OCI-LY7 (cell line): Measurements from ENCODE around the gene NDC80. TPM values are rescaled to one million over a fixed set of nuclear protein-coding genes. Genes with fewer than 3 reads are reported as not detected.
A peak's percentile ranks its signal among the peaks of the same experiment; 100 is the strongest.

Source experiments
- BruUV-seq: library from RNA; stranded (reverse); fragments of 400-500 nt; replicated peaks from 2 replicates; lab custom pipeline; 2021; lab: Mats Ljungman, UMichigan
- CTCF ChIA-PET: fragments of 300-600 bp; sonication (Branson Sonifier 250); formaldehyde crosslinking; loops from one replicate; lab custom pipeline; 2022; ENCODE audit warnings: antibody characterized with exemption; ENCODE audit not compliant: unreplicated experiment; lab: Charles Lee
- POLR2A ChIA-PET: fragments of 300-600 bp; sonication (Branson Sonifier 250); formaldehyde crosslinking; loops from one replicate; lab custom pipeline; 2022; ENCODE audit warnings: antibody characterized with exemption; lab: Charles Lee
- DNase-seq: peaks from one replicate; pipeline ENCODE4 v3.0.0-alpha.2; 2015; ENCODE audit warnings: low spot score
- H2AFZ ChIP-seq: fragments of 200-600 bp; sonication (generic), shearing (Covaris generic); 2 replicates; pipeline ENCODE4 v1.6.1; 2014; ENCODE audit warnings: mild to moderate bottlenecking, antibody characterized with exemption, low read length, moderate library complexity
- H3K27ac ChIP-seq: fragments of 200-600 bp; sonication (generic); 2 replicates; pipeline ENCODE4 v1.5.1; 2014; ENCODE audit warnings: mixed run types, low read depth, mild to moderate bottlenecking, moderate library complexity, low read length, inconsistent platforms; ENCODE audit not compliant: poor library complexity, severe bottlenecking
- H3K36me3 ChIP-seq: fragments of 200-600 bp; sonication (generic); 2 replicates; pipeline ENCODE4 v1.6.1; 2014; ENCODE audit warnings: mild to moderate bottlenecking, antibody characterized with exemption, low read length, moderate library complexity, mixed read lengths; ENCODE audit not compliant: insufficient read depth
- H3K4me1 ChIP-seq: fragments of 200-600 bp; sonication (generic); 2 replicates; pipeline ENCODE4 v1.5.1; 2014; ENCODE audit warnings: mild to moderate bottlenecking, low read length; ENCODE audit not compliant: insufficient read depth, poor library complexity, severe bottlenecking
- H3K4me2 ChIP-seq: fragments of 200-600 bp; sonication (generic); 2 replicates; pipeline ENCODE4 v1.6.1; 2014; ENCODE audit warnings: mild to moderate bottlenecking, low read length
- H3K4me3 ChIP-seq: fragments of 200-600 bp; sonication (generic); 2 replicates; pipeline ENCODE4 v1.5.1; 2014; ENCODE audit warnings: mild to moderate bottlenecking, low read depth, low read length; ENCODE audit not compliant: poor library complexity, severe bottlenecking
- H3K79me2 ChIP-seq: fragments of 200-600 bp; sonication (generic); 2 replicates; pipeline ENCODE4 v1.6.1; 2016; ENCODE audit warnings: low read depth, mild to moderate bottlenecking, low read length, moderate library complexity, mixed read lengths; ENCODE audit not compliant: insufficient read depth
- H3K9me2 ChIP-seq: fragments of 200-600 bp; sonication (generic); 2 replicates; pipeline ENCODE4 v1.6.1; 2016; ENCODE audit warnings: mild to moderate bottlenecking, low read length, mixed read lengths; ENCODE audit not compliant: insufficient read depth
- H3K9me3 ChIP-seq: fragments of 200-600 bp; sonication (generic); 2 replicates; pipeline ENCODE4 v1.6.1; 2014; ENCODE audit warnings: mild to moderate bottlenecking, mixed run types, low read length, mixed read lengths
- H4K20me1 ChIP-seq: fragments of 200-600 bp; sonication (generic); 2 replicates; pipeline ENCODE4 v1.6.1; 2014; ENCODE audit warnings: mild to moderate bottlenecking, antibody characterized with exemption, low read length, moderate library complexity, mixed read lengths; ENCODE audit not compliant: insufficient read depth
- CTCF ChIP-seq: fragments of 200-600 bp; sonication (generic); conservative IDR thresholded peaks from 2 replicates; pipeline ENCODE4 v1.5.1; 2014; ENCODE audit warnings: mild to moderate bottlenecking, antibody characterized with exemption, low read length, moderate library complexity, mixed read lengths
- EZH2phosphoT487 ChIP-seq: fragments of 200-600 bp; sonication (generic); IDR thresholded peaks from 2 replicates; pipeline ENCODE4 v1.6.1; 2018; ENCODE audit warnings: low read depth, borderline replicate concordance, mild to moderate bottlenecking, mixed run types, antibody characterized with exemption, low read length, moderate library complexity, mixed read lengths
- intact Hi-C: fragments of 100-400 bp; cut with micrococcal nuclease; formaldehyde crosslinking; loops from one replicate; pipeline ENCODE4 v1.10.0; 2022; ENCODE audit not compliant: unreplicated experiment
- total RNA-seq, 2 experiments: library from RNA; depleted of rRNA in 1 of 2; stranded (reverse); fragments of >200 nt in 1 of 2; shearing (Covaris generic) in 1 of 2; gene quantifications; 2 replicates each; pipeline ENCODE4 v1.2.3, GENCODE V29; 2014 to 2022

Gene NDC80
- total RNA-seq, 2 experiments from 2014 or later = 91.1 to 105 TPM

- no peak overlapping the region for H3K4me2 ChIP-seq
- BruUV-seq = no TSS peak
- H3K79me2 ChIP-seq = peaks cover 47% of the 10 kb centered on the region
- no peaks in the 10 kb centered on the region for H3K9me2 ChIP-seq
- no peak for DNase-seq
- no peaks in the 10 kb centered on the region for H3K9me3 ChIP-seq
- peaks cover 13% of the 10 kb centered on the region for H3K4me1 ChIP-seq
- ChIA-PET POLR2A (interaction anchor here (0.8 kb wide), 2 partner anchors 11 to 43 kb away, joined by 3 to 4 read pairs; no protein-coding TSS in a partner anchor), CTCF (no interaction called here)
- H3K4me3 ChIP-seq = no peak overlapping the region
- intact Hi-C loops = no loop called here
- TF ChIP-seq CTCF (no peak), EZH2phosphoT487 (no peak)
- no peak overlapping the region for H3K27ac ChIP-seq
- no peaks in the 10 kb centered on the region; the same call in 1 of the 2 replicates for H4K20me1 ChIP-seq
- H3K36me3 ChIP-seq = peaks cover 56% of the 10 kb centered on the region
- no peak overlapping the region for H2AFZ ChIP-seq
Measured at GRCh38 chr18:2568605-2569004, 2.8 kb upstream of the NDC80 start.

- ChIA-PET POLR2A (interaction anchor here (0.7 to 1.2 kb wide), 4 partner anchors 11 to 390 kb away, joined by 3 to 4 read pairs (median 4); no protein-coding TSS in a partner anchor), CTCF (no interaction called here)
- Histone ChIP-seq H4K20me1 (peaks cover 4% of the 10 kb centered on the region; the same call in 1 of the 2 replicates), H3K79me2 (peaks cover 55% of the 10 kb centered on the region), H3K4me1 (peaks cover 19% of the 10 kb centered on the region), H3K9me3 (no peaks in the 10 kb centered on the region), H3K9me2 (no peaks in the 10 kb centered on the region), H3K4me2 (peak overlapping the region; percentile 95), H3K27ac (peak overlapping the region; percentile 78), H3K4me3 (peak overlapping the region; percentile 84), H2AFZ (peak overlapping the region; percentile 66), H3K36me3 (peaks cover 56% of the 10 kb centered on the region)
- BruUV-seq = no TSS peak
- intact Hi-C loops = loop anchor here (2.0 to 5.0 kb wide), 2 partner anchors 67 to 678 kb away; partner anchors contain the start of gene MYL12A
- no peak for TF ChIP-seq EZH2phosphoT487
- no peak for DNase-seq
Measured at GRCh38 chr18:2569338-2570207, 1.8 kb upstream of the NDC80 start.

- peak overlapping the region; percentile 84 for H3K4me3 ChIP-seq
- intact Hi-C loops = loop anchor here (1.0 to 5.0 kb wide), 3 partner anchors 66 to 677 kb away; partner anchors contain the start of genes MYL12A and SMCHD1
- no peaks in the 10 kb centered on the region for H3K9me3 ChIP-seq
- peak overlapping the region; percentile 66 for H2AFZ ChIP-seq
- peaks cover 57% of the 10 kb centered on the region for H3K36me3 ChIP-seq
- H3K27ac ChIP-seq = peak overlapping the region; percentile 78
- DNase-seq = peak; percentile 78
- TF ChIP-seq EZH2phosphoT487 (no peak), CTCF (no peak)
- peaks cover 4% of the 10 kb centered on the region; the same call in 1 of the 2 replicates for H4K20me1 ChIP-seq
- ChIA-PET CTCF (interaction anchor here (1.1 kb wide), 1 partner anchor 1077 kb away, joined by 3 read pairs; no protein-coding TSS in a partner anchor), POLR2A (interaction anchor here (0.5 to 2.0 kb wide), 6 partner anchors 8 to 819 kb away, joined by 3 to 8 read pairs (median 4); no protein-coding TSS in a partner anchor)
- H3K4me1 ChIP-seq = peaks cover 19% of the 10 kb centered on the region
- peak overlapping the region; percentile 95 for H3K4me2 ChIP-seq
- no peaks in the 10 kb centered on the region for H3K9me2 ChIP-seq
- H3K79me2 ChIP-seq = peaks cover 66% of the 10 kb centered on the region
- TSS peak; percentile 78 for BruUV-seq
Measured at GRCh38 chr18:2570772-2571199, 571 bp upstream of the NDC80 start.
